HEK293T (cell line): ENCODE results near the gene CARD19.

Experiments used
- CTCF ChIA-PET: fragments of 350-600 bp; formaldehyde crosslinking; extraction: SDS; loops from one replicate; lab custom pipeline; 2021; ENCODE audit warnings: antibody characterized with exemption, inconsistent platforms; lab: Yijun Ruan, JAX
- POLR2A ChIA-PET: fragments of 350-600 bp; formaldehyde crosslinking; extraction: SDS; loops from one replicate; lab custom pipeline; 2020; ENCODE audit warnings: antibody characterized with exemption, inconsistent platforms; lab: Yijun Ruan, JAX
- DNase-seq: peaks from one replicate; pipeline ENCODE4 v3.0.0; 2012; ENCODE audit warnings: mixed read lengths; ENCODE audit errors: extremely low spot score
- ARNT ChIP-seq: fragments of 450-650 bp; IDR thresholded peaks from 2 replicates; pipeline ENCODE4 v1.6.1; 2017; ENCODE audit warnings: mild to moderate bottlenecking
- BHLHE40 ChIP-seq: fragments of 450-650 bp; IDR thresholded peaks from 2 replicates; pipeline ENCODE4 v1.6.1; 2016; ENCODE audit warnings: mild to moderate bottlenecking, moderate library complexity, borderline replicate concordance
- CTBP1 ChIP-seq: fragments of 450-650 bp; IDR thresholded peaks from 2 replicates; pipeline ENCODE4 v1.6.1; 2016; ENCODE audit warnings: borderline replicate concordance
- ELF4 ChIP-seq: fragments of 450-650 bp; IDR thresholded peaks from 2 replicates; pipeline ENCODE4 v1.6.1; 2017; ENCODE audit warnings: antibody characterized with exemption
- FOXA1 ChIP-seq: fragments of 450-650 bp; IDR thresholded peaks from 2 replicates; pipeline ENCODE4 v1.6.1; 2016; ENCODE audit warnings: mild to moderate bottlenecking
- FOXK2 ChIP-seq: fragments of 450-650 bp; IDR thresholded peaks from 2 replicates; pipeline ENCODE4 v1.6.1; 2016; ENCODE audit warnings: mild to moderate bottlenecking
- FOXM1 ChIP-seq: fragments of 450-650 bp; IDR thresholded peaks from 2 replicates; pipeline ENCODE4 v1.6.1; 2017; ENCODE audit warnings: mild to moderate bottlenecking, borderline replicate concordance
- HDGF ChIP-seq: fragments of 450-650 bp; IDR thresholded peaks from 2 replicates; pipeline ENCODE4 v1.6.1; 2017; ENCODE audit warnings: antibody characterized with exemption, borderline replicate concordance
- L3MBTL2 ChIP-seq: fragments of 450-650 bp; conservative IDR thresholded peaks from 2 replicates; pipeline ENCODE4 v1.6.1; 2016; ENCODE audit warnings: mild to moderate bottlenecking
- LEF1 ChIP-seq: fragments of 450-650 bp; IDR thresholded peaks from 2 replicates; pipeline ENCODE4 v1.6.1; 2017; ENCODE audit warnings: mild to moderate bottlenecking, borderline replicate concordance
- NFRKB ChIP-seq: fragments of 450-650 bp; IDR thresholded peaks from 2 replicates; pipeline ENCODE4 v1.6.1; 2016; ENCODE audit warnings: mild to moderate bottlenecking, moderate library complexity
- PKNOX1 ChIP-seq: fragments of 450-650 bp; IDR thresholded peaks from 2 replicates; pipeline ENCODE4 v1.6.1; 2016
- SP1 ChIP-seq: fragments of 450-650 bp; IDR thresholded peaks from 2 replicates; pipeline ENCODE4 v1.6.1; 2017
- SUZ12 ChIP-seq: fragments of 450-650 bp; IDR thresholded peaks from 2 replicates; pipeline ENCODE4 v1.6.1; 2016; ENCODE audit warnings: mild to moderate bottlenecking
- TARDBP ChIP-seq: fragments of 450-650 bp; IDR thresholded peaks from 2 replicates; pipeline ENCODE4 v1.6.1; 2016
- ZNF384 ChIP-seq: fragments of 450-650 bp; IDR thresholded peaks from 2 replicates; pipeline ENCODE4 v1.6.1; 2016

The CARD19 gene

GRCh38 chr9:93107825-93108161 lies 11.8 kb downstream of the CARD19 start:
- DNase-seq = no peak
- TF ChIP-seq BHLHE40 (no peak), NFRKB (no peak), FOXM1 (no peak), PKNOX1 (no peak), ELF4 (no peak), FOXK2 (no peak), LEF1 (no peak), L3MBTL2 (no peak), SUZ12 (no peak), ZNF384 (no peak), CTBP1 (no peak), HDGF (no peak), SP1 (no peak), ARNT (no peak), TARDBP (no peak), FOXA1 (no peak)
- POLR2A ChIA-PET = no interaction called here
- CTCF ChIA-PET = interaction anchor here (1.3 kb wide), 1 partner anchor 27 kb away, joined by 4 read pairs; the partner anchor contains the start of gene NINJ1

- TF ChIP-seq ELF4 (no peak), SP1 (no peak), CTBP1 (no peak), BHLHE40 (no peak), TARDBP (no peak), SUZ12 (no peak), HDGF (no peak), LEF1 (no peak), FOXM1 (no peak), L3MBTL2 (no peak), FOXK2 (no peak), ZNF384 (no peak), FOXA1 (no peak), PKNOX1 (no peak), ARNT (no peak), NFRKB (no peak)
- ChIA-PET CTCF (interaction anchor here (0.6 to 1.3 kb wide), 8 partner anchors 10 to 197 kb away, joined by 3 to 4 read pairs (median 3); partner anchors contain the start of gene NINJ1), POLR2A (no interaction called here)
- DNase-seq = no peak
These were observed 12.4 kb downstream of the CARD19 start for GRCh38 chr9:93108291-93109041.

GRCh38 chr9:93110311-93110855 lies 14.4 kb downstream of the CARD19 start:
- TF ChIP-seq ELF4 (no peak), LEF1 (no peak), SP1 (no peak), L3MBTL2 (no peak), HDGF (no peak), FOXA1 (no peak), NFRKB (no peak), FOXK2 (no peak), SUZ12 (no peak), ARNT (no peak), ZNF384 (no peak), FOXM1 (no peak), PKNOX1 (no peak), TARDBP (no peak), BHLHE40 (no peak), CTBP1 (no peak)
- no peak for DNase-seq
- ChIA-PET CTCF (no interaction called here), POLR2A (no interaction called here)

- TF ChIP-seq PKNOX1 = no peak
- TF ChIP-seq FOXK2 = no peak
- no peak for TF ChIP-seq CTBP1
- TF ChIP-seq BHLHE40 = no peak
- TF ChIP-seq L3MBTL2 = no peak
- TF ChIP-seq LEF1 = no peak
- TF ChIP-seq ELF4 = no peak
- no peak for TF ChIP-seq SUZ12
- TF ChIP-seq NFRKB = no peak
- no peak for TF ChIP-seq FOXM1
- no peak for TF ChIP-seq ARNT
- TF ChIP-seq HDGF = no peak
- TF ChIP-seq FOXA1 = no peak
- no peak for TF ChIP-seq ZNF384
- no peak for TF ChIP-seq TARDBP
- no peak for TF ChIP-seq SP1
- no peak for DNase-seq
- POLR2A ChIA-PET = no interaction called here
- CTCF ChIA-PET = no interaction called here
These were observed 15.0 kb downstream of the CARD19 start for GRCh38 chr9:93111001-93111370.

- ChIA-PET CTCF (no interaction called here), POLR2A (no interaction called here)
- TF ChIP-seq HDGF = no peak
- no peak for TF ChIP-seq CTBP1
- no peak for TF ChIP-seq SUZ12
- TF ChIP-seq FOXK2 = no peak
- no peak for TF ChIP-seq LEF1
- TF ChIP-seq ZNF384 = no peak
- TF ChIP-seq PKNOX1 = no peak
- TF ChIP-seq SP1 = no peak
- no peak for TF ChIP-seq ELF4
- TF ChIP-seq FOXM1 = no peak
- no peak for TF ChIP-seq NFRKB
- TF ChIP-seq TARDBP = no peak
- TF ChIP-seq BHLHE40 = no peak
- no peak for TF ChIP-seq L3MBTL2
- DNase-seq = no peak
These were observed 15.5 kb downstream of the CARD19 start for GRCh38 chr9:93111371-93112115.
